Raji (cell line): Measurements from ENCODE around the gene CDR2.

Experiments used
- POLR2A ChIP-seq: IDR thresholded peaks from 2 replicates; pipeline ENCODE4 v1.6.1; 2011; ENCODE audit warnings: low read depth, low read length, control low read depth; ENCODE audit not compliant: insufficient read depth

Gene CDR2

GRCh38 chr16:22337849-22338635 is 36.4 kb downstream of the CDR2 start:
- no peak for TF ChIP-seq POLR2A

GRCh38 chr16:22337045-22337444 is 37.4 kb downstream of the CDR2 start:
- TF ChIP-seq POLR2A = no peak

- TF ChIP-seq POLR2A = no peak
Measured at GRCh38 chr16:22336581-22336980, 37.8 kb downstream of the CDR2 start.

GRCh38 chr16:22335668-22336246 is 38.7 kb downstream of the CDR2 start:
- no peak for TF ChIP-seq POLR2A

GRCh38 chr16:22333457-22333994 is 40.9 kb downstream of the CDR2 start:
- TF ChIP-seq POLR2A = no peak

GRCh38 chr16:22330326-22330725 is 44.1 kb downstream of the CDR2 start:
- TF ChIP-seq POLR2A = no peak

GRCh38 chr16:22329199-22329695 is 45.2 kb downstream of the CDR2 start:
- TF ChIP-seq POLR2A = no peak

GRCh38 chr16:22328081-22328725 is 46.2 kb downstream of the CDR2 start:
- no peak for TF ChIP-seq POLR2A

- TF ChIP-seq POLR2A = no peak
Measured at GRCh38 chr16:22327446-22327775, 47.0 kb downstream of the CDR2 start.

GRCh38 chr16:22326771-22327445 is 47.5 kb downstream of the CDR2 start:
- TF ChIP-seq POLR2A = no peak

GRCh38 chr16:22326369-22326652 is 48.1 kb downstream of the CDR2 start:
- TF ChIP-seq POLR2A = no peak

GRCh38 chr16:22325598-22326368 is 48.6 kb downstream of the CDR2 start:
- no peak for TF ChIP-seq POLR2A

- TF ChIP-seq POLR2A = no peak
Measured at GRCh38 chr16:22324787-22325597, 49.4 kb downstream of the CDR2 start.
